GM12872 (cell line): Measurements from ENCODE around the gene SPON1.

Experiments
- TF ChIP-seq, protein P1 (sequence below): IDR thresholded peaks from 3 replicates; pipeline ENCODE4 v1.5.1; 2011; ENCODE audit warnings: low read depth, mild to moderate bottlenecking, low read length, moderate library complexity; ENCODE audit not compliant: insufficient read depth

Gene SPON1

DNA sequence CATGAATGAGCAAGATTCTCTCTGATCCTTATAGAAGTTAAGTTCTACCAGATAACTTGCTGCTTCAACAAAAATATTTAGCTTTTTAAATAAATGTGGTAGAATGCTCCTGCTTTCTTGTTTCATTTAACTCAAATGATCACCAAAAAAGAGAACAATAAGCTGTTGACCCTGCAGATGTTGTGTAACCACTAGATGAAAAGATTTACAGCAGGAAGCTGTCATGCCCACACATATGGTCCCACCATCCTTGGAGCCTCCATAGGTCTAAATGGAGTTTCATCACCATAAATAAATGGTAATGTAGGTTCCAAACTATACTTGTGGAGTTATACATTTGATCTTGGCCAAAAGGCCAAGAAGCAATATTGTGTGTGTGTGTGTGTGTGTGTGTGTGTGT lies 277.7 kb downstream of the SPON1 start:
- TF ChIP-seq, protein P1, sequence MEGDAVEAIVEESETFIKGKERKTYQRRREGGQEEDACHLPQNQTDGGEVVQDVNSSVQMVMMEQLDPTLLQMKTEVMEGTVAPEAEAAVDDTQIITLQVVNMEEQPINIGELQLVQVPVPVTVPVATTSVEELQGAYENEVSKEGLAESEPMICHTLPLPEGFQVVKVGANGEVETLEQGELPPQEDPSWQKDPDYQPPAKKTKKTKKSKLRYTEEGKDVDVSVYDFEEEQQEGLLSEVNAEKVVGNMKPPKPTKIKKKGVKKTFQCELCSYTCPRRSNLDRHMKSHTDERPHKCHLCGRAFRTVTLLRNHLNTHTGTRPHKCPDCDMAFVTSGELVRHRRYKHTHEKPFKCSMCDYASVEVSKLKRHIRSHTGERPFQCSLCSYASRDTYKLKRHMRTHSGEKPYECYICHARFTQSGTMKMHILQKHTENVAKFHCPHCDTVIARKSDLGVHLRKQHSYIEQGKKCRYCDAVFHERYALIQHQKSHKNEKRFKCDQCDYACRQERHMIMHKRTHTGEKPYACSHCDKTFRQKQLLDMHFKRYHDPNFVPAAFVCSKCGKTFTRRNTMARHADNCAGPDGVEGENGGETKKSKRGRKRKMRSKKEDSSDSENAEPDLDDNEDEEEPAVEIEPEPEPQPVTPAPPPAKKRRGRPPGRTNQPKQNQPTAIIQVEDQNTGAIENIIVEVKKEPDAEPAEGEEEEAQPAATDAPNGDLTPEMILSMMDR, result no peak

DNA sequence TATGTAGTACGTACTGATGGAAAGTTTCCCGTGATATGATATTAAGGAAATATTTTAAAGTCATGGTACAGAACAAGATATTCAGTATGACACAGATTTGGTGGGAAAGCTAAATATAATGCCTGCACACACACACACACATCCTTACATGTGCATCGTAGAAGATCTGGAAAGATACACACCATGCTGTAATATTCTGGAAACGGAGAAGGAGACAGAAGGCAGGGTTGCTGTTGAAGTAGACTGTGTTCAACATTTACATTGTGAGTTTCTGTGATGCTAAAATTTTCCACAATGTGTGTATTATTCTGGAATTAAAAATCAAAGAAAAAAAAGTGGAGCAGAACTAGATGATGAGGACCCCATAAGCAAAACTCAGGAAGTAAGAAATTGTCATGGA lies 278.4 kb downstream of the SPON1 start:
- TF ChIP-seq, protein P1, result no peak

DNA sequence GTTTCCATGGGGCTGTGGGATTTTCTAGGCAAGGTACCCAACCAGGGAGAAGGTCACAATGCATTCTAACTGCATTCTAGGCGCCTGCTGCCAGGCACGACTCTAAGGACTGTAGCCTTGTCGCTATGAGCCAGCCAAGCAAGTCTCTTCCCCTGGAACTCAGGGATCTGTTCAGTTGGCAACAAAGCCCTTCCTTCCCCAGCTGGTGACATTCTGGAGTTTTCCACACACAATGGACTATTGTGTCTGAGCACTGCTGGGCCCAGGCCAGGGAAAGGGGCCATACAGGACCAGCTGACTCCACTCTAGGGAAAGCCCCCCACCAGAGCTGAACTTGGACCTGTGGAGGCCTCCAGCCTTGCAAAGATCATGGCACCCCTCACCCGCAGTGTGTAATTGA lies 279.7 kb downstream of the SPON1 start:
- TF ChIP-seq, protein P1, result no peak

DNA sequence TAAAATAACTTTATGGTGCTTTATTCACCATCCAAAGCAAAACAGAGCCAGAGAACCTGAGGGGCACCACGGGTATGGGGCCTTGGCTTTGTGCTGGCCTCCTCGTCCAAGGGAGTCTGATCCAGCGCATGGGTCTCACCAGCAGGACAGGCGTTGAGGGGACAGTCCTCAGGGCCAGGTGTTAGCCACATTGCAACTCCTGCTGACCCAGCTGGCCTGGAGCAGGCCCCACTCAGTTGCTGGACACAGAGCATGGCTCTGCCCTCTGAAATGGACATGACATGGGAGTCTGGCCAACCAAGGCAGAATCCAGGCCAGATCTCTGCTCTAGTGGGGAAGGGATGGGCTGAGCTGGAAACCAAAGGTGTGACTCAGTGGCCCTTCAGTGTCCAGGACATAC lies 280.2 kb downstream of the SPON1 start:
- TF ChIP-seq, protein P1, result no peak

DNA sequence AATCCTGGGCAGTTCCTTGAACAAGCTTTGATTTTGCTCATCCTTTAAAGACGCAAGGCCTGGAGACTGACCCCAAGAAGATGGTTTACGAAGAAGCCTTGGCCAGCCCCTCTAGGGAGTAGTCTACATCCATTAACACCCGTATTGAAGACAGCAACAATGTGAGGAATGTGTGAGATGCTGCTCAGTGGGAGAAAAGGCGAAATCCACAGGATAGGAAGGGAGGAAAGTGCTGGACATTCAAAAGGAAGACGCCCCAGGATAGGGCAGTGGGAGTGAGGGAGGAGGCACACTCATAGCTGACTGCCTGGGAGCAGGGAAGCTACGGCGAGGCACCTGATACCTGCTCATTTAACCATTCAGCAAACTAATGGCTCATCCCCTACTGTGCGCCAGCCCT lies 282.4 kb downstream of the SPON1 start:
- TF ChIP-seq, protein P1, result no peak

DNA sequence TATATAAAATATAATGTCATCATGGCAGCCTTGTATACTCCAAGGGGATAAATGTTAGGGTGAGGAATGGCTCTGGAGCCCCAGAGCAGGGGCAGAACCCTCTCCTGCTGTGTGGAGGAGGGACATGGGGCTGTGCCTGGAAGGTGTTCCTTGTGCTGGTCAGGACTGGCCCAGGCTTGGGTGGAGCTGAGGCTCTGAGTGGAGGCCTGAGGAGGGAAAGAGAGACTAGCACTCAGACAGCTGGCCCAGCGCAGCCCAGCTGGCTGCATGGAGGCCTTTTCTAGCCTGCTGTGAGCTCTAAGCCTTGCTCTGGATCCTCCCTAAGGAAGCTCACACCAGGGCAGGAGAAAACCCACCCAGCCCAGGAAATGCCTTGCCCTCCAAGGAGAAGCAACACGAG lies 282.9 kb downstream of the SPON1 start:
- TF ChIP-seq, protein P1, result no peak

DNA sequence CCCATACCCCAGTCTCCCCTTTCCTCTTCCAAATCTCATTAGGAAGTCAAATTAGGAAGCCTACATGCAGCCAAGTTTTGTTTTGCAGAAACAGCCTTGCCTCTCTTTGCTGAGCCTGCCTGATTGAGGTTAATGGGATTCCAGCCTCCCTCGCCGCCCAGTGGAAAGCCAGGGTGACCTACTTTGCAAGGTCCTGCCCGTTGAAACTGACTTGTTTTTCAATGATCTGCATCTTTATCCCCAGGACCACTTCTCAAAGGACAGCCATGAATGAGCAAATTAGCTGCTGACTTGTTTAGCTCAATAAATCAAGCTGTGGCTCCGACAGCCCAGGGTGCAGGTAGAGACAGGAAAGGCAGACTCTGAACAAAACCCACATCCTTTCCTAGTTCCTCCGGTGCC lies 286.1 kb downstream of the SPON1 start:
- TF ChIP-seq, protein P1, result no peak
